Ecto neural progenitor cell (in vitro differentiated cells): ENCODE results near the gene ACKR3.

Experiments used
- DNase-seq: peaks from one replicate; pipeline ENCODE4 v3.0.0-alpha.2; 2018; ENCODE audit warnings: low spot score

Gene ACKR3

DNA sequence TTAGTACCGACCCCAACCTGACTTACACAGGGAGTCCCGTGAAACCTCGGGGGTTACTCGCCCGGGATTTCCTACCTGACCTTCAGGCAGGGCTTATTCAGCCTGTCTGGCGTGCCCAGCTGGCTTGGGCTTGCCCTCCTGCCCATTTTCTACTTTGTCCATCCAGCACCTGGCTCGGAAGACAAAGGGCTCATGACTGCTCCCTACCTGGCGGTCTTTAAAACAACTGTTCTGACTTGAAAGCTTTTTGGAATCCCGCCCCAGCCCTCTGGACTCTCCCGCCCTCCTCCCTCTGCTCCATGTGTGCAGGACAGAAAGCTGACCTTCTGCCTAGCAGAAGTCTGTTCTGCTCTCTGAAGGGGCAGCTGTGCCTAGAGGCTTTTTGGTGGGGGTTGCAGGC is 43.1 kb downstream of the ACKR3 start:
- no peak for DNase-seq

DNA sequence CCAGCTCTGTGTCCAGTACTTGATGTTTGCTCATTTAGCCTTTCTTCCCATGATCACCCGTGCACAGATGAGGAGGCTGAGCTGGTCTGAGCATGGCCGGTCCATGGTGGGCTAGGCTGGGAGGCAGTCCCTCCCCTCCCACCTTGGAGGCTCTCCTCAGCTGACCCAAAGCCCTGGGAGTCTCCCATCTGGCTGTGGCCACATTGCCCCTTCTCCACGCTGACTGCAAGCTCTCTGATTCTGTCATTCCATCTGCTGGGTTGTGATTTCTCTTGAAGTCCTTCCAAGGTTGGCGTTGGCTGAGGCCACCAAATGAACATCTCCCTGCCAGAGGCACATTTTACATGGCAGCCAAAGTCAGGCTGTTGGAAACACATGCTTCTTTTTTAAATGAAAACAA is 44.0 kb downstream of the ACKR3 start:
- no peak for DNase-seq

DNA sequence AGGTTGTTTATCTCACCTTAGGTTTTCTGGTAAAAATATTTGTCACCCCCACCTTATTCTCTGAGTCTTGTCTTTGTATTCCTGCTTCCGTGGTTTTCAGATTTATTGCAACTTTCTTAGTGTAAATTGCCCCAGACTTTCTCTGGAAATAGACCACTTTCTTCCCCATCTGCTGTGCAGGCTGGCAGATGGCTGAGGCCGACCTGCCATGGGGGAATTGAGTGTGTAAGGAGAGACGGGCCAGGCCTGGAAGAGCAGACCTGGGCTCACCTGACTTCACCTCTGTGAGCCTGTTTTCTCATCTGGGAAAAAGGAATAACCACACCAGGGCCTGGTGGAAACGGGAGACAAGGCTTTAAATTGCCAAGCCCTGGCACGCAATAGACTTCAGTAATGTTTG is 44.9 kb downstream of the ACKR3 start:
- no peak for DNase-seq

DNA sequence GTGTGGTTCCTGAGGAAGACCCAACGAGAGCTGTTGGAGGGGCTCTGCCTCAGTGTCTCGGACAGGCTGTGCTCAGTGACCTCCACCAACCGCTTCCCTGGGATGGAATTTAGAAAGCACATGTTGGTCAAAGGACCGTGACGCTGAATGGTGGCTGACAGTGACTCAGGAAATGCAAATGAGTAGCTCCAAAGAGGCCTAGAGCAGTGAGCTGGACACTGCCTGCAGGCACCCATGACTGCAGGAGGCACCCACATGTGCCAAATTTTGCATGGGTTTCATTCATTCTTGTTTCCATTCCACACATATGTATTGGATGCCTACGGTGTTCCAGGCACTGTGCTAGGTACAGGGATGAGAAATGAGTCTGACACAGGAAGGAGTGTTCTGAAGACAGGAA is 46.4 kb downstream of the ACKR3 start:
- no peak for DNase-seq

DNA sequence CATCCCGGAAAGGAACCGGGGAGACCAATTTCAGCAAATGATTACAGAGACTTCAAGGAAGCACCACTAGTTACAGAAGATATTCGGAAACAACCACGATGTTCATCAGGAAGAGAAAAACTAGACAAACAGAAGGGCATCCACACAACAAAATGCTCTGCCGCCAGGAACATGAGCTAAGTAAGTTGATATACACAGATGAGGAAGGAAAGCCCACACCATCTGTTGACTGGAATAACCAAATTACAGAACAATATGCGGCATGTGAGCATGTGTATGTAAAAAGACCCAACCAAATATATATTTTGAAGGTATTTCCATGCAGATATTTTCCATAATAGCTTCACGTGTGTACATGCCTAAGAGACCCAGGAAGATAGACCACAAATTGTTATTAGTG is 47.0 kb downstream of the ACKR3 start:
- no peak for DNase-seq

DNA sequence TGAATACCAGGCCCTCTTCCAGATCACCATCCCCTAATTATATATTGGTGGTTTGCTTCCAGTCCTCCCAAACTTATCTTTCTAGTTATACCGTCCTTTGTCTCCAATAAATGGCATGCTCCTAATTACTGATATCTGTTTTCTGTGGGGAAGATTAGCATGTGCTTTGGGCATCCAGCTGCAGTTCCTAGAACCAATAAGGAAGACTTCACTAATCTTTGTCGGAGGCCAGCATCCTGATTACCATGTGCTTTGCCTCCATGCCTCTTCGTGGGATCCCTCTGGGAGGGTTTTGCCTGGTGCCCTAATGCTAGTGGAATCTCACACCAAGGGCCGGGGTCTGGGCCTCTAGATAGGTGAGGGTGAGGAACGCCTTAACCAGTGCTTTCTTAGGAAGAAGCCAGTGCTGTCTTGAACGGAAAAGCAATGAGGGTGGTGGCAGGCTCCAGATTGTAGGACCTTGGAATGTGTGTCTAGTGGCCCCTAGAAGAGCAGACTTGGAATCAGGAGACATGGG is 47.7 kb downstream of the ACKR3 start:
- no peak for DNase-seq

DNA sequence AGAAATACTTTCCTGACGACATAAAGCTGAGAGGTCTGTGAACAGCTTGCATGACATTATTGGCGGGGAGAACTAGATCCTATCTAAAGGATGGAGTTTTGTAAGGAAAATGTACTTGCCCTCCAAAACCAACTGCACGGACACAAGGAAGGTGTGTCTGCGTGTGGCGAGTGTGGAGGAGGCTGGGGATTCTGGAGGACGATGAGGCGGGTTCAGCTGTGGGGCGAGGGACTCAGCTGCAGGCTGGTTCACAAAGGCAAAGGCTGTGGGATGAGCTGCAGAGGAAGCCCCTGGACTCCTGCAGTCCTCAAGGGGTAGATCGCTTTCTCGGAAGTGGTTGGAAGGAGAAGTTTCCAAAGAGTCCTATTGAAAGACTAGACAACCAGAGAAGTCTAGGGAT is 48.2 kb downstream of the ACKR3 start:
- no peak for DNase-seq

DNA sequence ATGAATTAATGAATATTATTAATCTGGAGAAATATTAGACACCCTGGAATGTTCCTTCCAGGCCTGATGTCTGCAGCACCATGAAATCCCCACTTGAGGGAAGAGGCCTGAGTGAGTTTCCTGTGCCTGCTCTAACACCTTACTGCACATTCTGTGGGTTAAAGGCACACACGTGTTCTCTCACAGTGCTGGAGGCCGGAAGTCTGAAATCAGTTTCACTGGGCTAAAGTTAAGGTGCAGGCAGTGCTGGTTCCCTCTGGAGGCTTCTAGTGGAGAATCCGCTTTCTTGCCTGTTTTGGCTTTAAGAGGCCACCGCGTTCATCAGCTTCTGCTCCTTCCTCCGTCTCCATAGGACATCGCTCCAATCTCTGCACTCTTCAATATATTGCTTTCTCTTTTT is 48.7 kb downstream of the ACKR3 start:
- DNase-seq, result no peak

DNA sequence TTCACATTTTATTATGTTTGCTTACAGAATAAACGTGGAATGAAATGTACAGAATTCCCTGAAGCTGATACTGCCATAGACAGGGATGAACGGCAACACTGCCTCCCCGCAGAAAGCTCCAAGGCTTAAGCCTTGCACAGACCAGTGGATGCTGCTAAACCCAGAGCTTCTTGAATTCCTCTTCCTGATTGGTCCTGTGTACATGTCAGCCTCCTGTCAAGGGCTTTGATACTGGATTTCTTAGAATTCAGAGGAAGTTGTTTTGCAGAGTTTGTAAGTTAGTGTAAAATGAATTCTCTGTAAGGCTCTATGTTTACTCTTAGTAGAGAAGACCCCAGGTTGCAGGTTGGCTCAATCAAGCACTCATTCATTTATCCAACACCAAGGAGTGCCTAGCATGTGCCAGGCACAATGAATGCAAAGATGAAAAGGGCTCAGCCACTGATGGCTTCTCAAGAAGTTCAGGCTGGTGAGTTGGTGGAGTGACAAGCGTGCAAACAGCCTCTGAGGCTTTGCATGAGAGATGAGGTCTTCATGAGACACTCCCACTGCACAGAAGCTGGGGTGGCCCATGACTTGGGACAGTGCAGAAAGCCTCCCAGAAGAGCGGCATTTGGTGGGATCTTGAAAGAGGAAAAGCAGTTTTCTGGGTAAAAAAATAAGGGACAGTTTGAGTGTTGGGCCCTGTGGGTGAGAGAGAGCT is 50.4 kb downstream of the ACKR3 start:
- no peak for DNase-seq

DNA sequence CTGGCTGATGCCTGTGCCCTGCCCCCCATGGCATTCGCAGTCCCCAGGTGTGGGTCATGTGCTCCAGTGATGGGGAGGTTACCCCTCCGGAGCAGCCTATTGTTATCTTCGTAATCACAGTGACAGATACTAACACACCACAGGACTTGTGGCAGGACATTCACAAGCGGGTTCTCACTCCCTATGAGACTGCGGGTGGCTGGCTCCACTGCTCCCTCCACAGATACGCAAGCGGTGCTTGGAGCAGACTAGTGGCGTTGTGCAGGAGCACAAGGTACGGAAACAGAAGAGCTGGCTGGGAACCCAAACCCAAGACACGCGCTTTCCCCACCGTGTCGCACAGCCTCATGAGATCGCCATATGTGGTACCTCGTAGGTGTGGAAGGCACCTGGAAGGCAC is 52.2 kb downstream of the ACKR3 start:
- DNase-seq, result no peak

DNA sequence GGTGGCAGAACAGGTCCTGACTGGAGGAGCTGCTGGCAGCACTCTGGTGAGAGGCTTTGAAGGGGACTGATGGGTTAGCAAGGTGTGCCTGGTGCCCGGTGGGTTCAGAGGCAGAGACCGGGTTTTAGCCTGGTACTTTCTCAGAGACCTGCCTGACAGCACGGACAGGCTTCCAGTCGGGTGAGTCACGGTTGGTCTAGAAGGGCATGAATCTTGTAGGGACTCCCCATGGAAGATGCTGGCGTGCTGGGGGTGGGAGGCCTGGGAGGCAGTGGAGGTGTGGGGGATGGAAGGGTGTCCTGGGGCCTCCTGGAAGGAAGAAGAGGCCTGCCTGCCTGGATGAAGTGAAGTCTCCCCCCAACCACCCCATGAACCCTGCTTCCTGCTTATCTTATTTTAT is 52.6 kb downstream of the ACKR3 start:
- DNase-seq, result no peak

DNA sequence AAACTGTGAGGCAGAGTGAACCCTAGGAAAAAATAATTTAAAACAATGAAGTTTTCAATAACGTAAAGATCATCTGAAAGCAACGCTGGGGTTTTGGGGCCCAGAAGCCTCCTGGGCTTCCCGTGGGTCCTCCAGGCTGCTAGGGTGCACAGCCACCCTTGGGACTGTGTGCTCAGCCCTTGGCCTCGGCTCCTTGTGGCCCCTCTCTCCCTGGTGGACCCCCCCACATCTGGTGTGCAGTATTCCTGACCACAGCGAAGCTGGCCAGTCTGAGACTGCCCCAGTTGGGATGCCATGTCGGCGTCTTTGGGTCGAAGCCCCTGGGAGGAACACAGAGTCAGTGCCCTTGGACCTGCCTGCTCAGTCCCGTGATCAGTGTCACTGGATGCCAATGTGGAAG is 53.0 kb downstream of the ACKR3 start:
- no peak for DNase-seq

DNA sequence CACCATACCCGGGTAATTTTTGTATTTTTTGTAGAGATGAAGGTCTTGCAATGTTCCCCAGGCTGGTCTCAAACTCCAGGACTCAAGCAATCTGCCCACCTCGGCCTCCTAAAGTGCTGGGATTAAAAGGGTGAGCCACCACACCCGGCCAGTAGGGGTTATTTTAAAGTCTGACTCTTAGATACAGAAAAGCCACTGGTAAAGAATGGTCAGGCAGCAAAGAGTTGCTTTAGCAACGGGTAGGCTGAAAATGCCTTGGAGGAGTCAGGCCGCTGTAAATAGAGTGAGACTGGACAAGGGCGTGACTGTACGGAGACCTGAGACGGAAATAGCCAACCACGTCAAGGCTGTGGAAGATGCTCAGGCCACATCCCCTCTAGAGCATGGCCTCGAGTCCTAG is 54.2 kb downstream of the ACKR3 start:
- no peak for DNase-seq

DNA sequence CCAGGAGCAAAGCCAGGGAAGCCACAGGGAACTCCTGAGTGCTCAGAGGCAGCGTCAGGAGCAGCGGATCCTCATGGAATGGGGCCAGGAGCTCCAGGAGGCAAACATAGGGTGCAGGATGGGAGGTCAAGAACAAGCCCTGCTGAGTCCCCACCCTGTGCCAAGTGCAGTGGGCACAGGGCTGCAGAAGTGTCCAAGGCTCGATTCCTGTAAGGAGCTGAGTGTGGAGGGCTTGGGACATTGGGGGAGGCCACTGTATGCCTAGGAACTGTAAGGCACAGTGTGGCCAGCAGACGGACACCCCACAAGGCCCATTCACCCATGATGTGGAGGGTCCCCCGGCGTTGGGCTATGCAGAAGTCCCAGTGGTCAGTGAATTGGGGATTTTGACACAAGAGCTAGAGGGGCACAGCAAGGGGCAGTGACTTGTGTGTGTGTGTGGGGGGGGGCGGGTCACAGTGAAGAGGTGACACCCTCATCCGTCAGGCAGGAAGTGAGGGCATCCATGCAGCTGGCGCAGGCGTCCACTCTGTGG is 55.6 kb downstream of the ACKR3 start:
- no peak for DNase-seq

DNA sequence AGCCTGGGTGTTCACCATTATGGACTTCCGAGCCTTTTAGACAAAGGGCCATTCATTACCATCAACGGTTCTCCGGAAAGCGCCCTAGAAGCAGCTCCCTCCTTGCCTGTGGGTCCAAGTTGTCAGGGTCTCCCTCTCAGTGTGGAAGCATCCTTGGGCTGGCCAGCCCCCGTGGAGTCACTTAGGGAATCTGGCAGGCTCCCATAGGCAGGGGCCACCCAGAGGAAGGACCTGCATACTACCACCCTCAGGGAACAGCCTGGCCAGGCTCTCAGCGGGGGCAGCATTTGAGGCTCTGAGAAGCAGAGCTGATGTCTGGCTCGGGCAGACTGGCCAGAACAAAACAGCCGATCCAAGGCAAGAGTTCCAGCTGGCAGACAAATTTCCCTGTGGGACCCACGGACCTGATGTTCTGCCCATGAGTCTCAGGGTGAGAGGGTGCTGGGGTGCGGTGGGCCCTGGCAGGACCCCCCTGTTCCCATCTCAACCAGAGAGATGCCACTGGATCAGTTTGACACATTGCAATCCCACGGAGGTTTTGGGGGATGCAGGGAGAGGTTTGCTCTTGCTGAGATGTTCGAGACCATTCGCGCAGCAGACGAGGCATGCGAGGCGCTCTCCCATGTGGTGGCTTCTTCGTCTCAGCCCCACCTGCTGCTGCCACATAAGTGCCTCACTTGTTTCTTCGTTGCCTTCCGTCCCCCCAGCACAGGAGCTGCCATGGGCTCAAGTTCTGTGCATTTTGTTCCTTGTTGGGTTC is 56.9 kb downstream of the ACKR3 start:
- DNase-seq, result no peak

DNA sequence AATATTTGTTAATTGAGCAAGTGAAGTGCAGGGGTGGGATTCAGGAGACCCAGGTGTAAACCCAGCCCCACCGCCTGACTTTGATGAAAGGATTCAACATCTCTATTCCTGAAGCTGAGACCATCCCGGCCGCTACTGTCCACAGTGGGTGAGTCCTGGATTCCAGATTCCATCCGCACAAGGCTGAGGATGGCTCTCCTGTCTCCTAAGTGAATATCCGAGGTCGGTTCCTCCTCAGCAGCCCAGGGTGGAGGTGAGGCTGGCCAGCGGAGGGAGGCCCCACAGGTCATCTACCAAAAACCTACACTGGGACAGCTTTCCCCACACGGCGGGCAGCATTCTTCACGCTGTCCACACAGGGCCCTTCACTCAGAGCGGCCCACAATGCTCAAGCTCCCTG is 57.6 kb downstream of the ACKR3 start:
- DNase-seq, result no peak

DNA sequence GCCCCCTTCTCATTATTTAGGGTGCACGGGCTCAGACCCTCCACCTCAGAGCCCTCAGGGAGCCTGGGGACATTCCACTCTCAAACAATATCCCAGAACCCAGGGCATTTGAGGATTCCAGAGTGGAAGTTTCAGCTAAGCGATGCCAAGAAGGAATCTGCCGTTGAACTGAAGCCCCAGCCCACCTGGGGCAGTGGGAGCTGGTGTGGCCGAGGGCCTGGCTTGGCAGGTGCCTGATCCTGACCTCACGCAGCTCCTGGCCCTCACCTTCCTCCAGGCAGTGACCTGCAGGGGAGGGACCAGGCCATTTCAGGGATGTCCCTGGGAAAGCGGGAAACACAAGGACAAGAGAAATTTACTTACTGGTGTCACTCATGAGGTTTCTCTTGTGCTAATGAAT is 58.2 kb downstream of the ACKR3 start:
- no peak for DNase-seq

DNA sequence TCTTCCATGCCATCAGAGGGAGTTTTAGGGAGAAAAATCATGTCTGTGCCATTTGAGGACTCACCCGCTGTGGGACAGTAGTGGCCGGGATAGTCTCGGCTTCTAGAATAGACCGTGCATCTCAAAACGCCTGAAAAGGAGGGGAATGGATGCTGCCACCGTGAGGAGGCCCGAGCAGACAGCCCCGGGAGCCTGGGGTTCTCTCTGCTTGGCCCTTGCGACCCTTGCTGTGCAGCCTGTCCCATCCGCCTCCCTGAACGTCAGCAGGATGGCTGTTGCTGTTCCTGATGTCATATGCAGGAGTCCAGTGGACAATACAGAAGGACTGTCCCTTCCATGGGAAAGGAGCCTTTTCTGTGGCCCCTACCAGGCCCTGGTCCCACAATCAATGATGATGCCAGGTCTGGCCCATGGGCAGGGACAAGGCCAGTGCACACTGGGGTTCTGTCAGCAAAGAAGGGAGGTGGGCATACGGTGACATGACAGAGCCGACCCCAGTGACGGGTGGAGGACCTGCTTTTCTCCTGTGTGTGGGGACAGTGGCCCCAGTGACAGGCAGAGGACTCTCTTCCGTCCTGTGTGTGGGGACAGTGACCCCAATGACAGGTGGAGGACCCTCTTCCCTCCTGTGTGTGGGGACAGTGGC is 58.8 kb downstream of the ACKR3 start:
- no peak for DNase-seq

DNA sequence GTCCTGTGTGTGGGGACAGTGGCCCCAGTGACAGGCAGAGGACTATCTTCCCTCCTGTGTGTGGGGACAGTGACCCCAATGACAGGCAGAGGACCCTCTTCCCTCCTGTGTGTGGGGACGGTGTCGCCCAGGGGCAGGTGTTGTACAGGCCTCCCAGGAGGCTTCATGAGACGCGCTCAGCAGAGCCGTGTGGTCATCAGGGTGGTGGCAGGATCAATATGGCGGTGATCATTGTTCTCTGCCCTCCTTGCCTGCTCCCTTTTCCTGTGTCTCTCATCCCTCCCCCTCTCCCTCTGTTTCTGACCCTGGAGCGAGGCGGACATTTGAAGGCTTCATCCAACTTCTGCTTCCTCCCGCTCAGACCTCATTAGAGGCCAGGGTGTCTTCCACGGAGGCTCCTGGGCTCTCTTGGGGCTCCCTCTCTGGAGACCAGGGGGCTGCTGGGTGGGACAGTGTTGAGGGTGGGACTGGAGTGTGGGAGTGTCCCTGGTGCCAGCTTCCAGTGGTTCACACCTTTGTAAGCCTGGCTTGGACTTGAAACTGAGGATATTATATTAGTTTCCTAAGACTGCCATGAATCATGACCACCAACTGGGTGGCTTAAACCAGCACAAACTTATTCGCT is 59.5 kb downstream of the ACKR3 start:
- DNase-seq, result no peak

DNA sequence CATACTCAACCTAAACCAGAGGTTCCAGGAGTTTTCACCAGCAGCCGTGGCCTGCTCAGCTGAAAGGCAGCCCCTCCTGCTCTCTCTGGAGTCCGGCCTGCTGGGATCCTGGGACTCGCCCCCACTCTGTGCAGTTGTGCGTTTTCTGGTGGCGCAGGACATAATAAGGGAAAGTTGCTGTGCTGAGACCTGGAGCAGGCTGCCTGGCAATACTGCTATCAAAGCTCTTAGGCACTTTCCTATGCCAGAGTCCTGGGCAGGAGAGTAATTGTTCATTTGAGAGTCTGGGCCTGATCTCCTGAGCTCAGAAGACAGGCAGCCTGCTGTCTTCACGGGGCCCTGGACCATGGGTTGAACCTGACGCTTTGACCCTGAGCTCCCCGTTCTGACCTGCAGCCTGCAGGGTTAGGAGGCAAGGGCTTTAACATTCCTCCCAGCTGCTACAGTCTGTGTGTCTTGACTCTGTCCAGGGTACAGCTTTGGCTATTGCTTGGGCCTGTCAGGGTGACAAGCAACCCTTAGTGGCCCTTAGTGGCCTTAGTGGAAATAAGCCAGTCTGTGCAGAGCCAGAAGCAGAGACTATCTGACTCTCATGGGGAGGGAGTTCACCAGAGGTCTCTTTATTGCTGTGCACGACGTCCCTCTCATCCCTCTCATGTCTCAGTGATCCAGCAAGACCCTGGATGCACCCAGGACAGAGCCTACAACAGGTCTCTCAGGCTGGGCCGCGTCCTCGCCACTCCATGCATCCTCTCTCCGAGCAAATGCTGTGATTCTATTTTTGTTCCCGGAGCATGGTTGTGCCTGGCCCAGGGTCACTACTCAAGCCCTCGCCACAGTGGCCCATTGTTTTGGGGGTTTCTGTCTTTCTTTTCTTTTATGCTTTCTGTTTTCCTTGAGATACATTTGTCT is 60.6 kb downstream of the ACKR3 start:
- peak; percentile 39 for DNase-seq

DNA sequence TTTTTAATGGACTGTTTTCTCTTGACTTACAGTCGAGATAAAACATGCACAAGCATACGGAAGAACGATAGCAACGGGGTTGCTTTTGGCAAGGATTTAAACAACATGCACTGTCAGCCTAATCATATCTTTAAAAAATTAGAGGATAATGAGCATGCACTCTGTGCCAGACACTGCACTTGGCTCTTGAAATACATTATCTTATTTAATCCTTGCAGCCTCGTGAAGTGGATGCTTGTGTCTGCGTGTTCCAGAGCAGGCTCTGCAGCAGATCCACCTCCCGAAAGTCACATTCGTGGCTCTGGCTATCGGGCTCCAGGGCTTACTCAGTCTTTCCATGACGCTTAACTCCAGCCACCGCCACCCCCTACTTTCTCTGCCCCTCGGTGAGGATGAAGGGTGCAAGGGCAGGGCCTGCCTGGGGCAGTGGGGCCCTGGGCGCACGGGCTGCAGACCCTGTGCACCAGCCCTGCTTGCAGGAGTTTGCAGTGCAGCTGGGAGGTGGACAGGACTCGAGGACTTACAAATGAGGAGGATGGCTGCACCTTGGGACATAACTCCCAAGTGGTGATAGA is 61.7 kb downstream of the ACKR3 start:
- peak; percentile 32 for DNase-seq
